HUDEP-2 (cell line): ENCODE results near the gene FCHO2.
A peak's percentile ranks its signal among the peaks of the same experiment; 100 is the strongest.
"Not testable (repeated sequence)": the region's sequence is repeated elsewhere in the genome, so short reads cannot be mapped to it uniquely, and the experiment has no call there.

ENCODE experiments used
- DNase-seq, 76 experiments: peaks; one replicate each; lab custom pipeline; 2025; ENCODE audit not compliant: unreplicated experiment in 76 of 76; lab: John Stamatoyannopoulos, UW

FCHO2 gene

GRCh38 chr5:72954389-72954788 lies 1.5 kb upstream of the FCHO2 start:
- peak in 46 of 76 experiments; percentile 3 to 64 (median 28) for DNase-seq

DNA sequence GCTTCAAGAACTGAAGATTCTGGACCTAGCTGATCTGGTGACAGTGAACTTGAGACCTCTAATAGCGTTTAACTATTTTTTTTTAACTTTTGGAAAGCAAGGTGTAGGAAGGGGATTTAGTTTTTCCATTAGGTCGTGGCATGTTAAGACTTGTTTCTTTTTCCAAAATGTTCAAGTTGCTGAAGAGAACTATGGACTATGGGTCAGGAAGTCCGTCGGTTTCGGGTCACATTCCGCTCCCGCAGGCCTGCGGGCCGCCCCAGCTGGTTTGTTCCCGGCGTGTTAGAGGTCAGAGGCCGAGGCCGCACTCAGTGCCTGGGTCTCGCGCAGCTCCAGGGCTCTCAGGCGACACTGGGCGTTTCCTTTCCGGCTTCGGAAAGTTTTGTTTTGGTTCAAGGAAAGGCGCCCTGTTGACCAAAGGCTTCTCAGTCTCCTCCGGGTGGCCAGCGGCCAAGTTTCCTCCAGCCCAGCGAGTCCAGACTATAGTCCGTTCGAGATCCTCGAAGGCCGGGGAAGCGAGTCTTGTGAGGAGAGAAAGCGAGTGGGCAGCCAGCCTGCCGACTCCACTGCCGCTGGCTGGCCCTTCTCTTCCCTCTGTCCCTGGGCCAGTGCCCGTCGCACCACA lies 586 bp upstream of the FCHO2 start:
- DNase-seq = peak in 56 of 76 experiments; percentile 15 to 97 (median 62)

- peak in 47 of 76 experiments; percentile 10 to 73 (median 33) for DNase-seq
These were observed 691 bp downstream of the FCHO2 start for GRCh38 chr5:72956324-72957140.

- no peak for DNase-seq
These were observed 1.5 kb downstream of the FCHO2 start for GRCh38 chr5:72957337-72957736.

- DNase-seq = no peak
These were observed 3.4 kb downstream of the FCHO2 start for GRCh38 chr5:72959257-72959656.

DNA sequence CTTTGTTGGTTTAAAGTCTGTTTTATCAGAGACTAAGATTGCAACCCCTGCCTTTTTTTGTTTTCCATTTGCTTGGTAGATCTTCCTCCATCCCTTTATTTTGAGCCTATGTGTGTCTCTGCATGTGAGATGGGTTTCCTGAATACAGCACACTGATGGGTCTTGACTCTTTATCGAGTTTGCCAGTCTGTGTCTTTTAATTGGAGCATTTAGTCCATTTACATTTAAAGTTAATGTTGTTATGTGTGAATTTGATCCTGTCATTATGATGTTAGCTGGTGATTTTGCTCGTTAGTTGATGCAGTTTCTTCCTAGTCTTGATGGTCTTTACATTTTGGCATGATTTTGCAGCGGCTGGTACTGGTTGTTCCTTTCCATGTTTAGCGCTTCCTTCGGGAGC lies 18.6 kb downstream of the FCHO2 start:
- not testable (repeated sequence) for DNase-seq

DNA sequence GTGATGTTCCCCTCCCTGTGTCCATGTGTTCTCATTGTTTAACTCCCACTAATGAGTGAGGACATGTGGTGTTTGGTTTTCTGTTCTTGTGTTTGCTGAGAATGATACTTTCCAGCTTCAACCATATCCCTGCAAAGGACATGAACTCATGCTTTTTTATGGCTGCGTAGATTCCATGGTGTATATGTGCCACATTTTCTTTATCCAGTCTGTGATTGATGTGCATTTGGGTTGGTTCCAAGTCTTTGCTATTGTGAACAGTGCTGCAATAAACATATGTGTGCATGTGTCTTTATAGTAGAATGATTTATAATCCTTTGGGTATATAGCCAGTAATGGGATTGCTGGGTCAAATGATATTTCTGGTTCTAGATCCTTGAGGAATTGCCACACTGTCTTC lies 21.0 kb downstream of the FCHO2 start:
- not testable (repeated sequence) for DNase-seq

GRCh38 chr5:72985719-72986118 lies 29.9 kb downstream of the FCHO2 start:
- DNase-seq = no peak

DNA sequence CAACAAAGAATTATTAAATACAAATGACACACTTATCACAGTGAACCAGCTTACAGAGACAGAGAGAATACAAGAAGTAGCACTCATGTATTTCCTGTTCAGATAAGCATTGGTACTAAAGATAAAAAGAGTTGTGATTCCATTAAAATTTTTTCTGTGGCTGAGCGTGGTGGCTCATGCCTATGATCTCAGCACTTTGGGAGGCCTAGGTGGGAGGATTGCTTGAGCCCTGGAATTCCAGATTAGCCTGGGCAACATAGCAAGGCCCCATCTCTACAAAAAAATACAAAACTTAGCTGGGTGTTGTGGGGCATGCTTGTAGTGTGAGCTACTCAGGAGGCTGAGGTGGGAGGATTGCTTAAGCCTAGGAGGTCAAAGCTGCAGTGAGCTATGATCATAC lies 32.9 kb downstream of the FCHO2 start:
- peak in 26 of 76 experiments; percentile 1 to 41 (median 14) for DNase-seq

GRCh38 chr5:72991394-72991793 lies 35.6 kb downstream of the FCHO2 start:
- no peak for DNase-seq

GRCh38 chr5:72994578-72994977 lies 38.7 kb downstream of the FCHO2 start:
- DNase-seq = no peak

GRCh38 chr5:72996632-72997031 lies 40.8 kb downstream of the FCHO2 start:
- DNase-seq = no peak

- DNase-seq = no peak
These were observed 44.1 kb downstream of the FCHO2 start for GRCh38 chr5:72999916-73000315.

- no peak for DNase-seq
These were observed 50.0 kb downstream of the FCHO2 start for GRCh38 chr5:73005886-73006285.

DNA sequence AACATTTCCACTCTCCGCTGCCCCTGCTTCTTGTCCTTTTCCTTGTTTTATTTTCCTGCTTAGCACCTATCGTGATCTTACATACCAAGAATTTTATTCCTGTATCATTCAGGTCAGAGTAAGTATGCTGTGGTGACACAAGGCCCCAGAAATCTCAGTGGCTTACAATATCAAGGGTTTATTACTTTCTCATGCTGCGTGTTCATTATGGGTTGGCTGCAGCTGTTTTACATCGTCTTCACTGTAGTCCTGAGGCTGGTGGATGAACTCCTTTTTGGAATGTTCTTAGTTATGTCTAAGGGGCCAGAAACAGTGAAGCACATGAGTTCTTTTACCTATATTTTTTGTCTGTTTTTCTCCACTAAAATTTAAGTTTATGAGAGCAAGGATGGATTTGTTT lies 51.2 kb downstream of the FCHO2 start:
- no peak for DNase-seq

DNA sequence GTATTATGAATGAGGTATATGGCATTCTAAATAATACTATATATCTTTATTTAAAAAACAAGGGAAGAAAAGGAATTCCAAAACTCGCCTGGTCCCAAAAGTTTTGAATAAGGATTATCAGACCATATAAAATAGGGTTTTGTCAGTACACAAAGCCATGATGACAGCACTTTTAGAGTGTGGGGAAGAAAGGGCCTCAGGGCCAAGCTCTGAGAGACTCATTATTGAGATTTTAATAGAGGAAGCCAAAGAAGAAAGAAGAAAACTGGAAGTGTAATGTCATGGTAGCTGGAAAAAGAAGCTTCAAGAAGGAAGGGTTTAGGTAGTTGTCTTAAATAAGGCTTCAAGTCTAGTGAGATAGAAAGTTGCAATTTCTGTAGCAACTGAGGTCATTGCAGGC lies 53.0 kb downstream of the FCHO2 start:
- no peak for DNase-seq

- peak in 1 of 76 experiments; percentile 0 for DNase-seq
These were observed 55.8 kb downstream of the FCHO2 start for GRCh38 chr5:73011612-73012011.

- no peak for DNase-seq
These were observed 63.1 kb downstream of the FCHO2 start for GRCh38 chr5:73018892-73019291.

DNA sequence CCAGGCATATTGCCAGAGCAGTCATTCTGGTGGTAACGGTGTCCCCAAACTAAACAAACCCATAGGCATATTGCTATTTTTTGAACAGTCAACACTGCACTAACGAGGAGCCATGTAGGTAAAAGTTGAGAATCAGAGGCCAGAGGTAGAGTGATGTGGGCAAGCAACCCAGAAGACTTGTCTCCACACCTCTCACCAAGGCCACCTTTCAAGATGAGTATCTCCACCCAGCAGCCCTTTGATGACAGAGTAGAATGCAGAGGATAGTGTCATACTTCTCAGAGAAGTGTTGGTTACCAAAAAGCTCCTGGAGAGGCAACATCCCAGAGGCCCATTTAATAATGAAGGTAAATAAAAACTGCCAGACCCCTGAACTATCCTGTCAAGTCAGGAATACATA lies 63.9 kb downstream of the FCHO2 start:
- DNase-seq = no peak

- no peak for DNase-seq
These were observed 66.8 kb downstream of the FCHO2 start for GRCh38 chr5:73022471-73023169.

- DNase-seq = not testable (repeated sequence)
These were observed 69.2 kb downstream of the FCHO2 start for GRCh38 chr5:73024946-73025544.
